DMS 273 (cell line): ENCODE measurements around the gene CCDC92.

Experiments
- DNase-seq: peaks from one replicate; lab custom pipeline; 2025; ENCODE audit not compliant: unreplicated experiment; lab: John Stamatoyannopoulos, UW

Gene CCDC92, protein sequence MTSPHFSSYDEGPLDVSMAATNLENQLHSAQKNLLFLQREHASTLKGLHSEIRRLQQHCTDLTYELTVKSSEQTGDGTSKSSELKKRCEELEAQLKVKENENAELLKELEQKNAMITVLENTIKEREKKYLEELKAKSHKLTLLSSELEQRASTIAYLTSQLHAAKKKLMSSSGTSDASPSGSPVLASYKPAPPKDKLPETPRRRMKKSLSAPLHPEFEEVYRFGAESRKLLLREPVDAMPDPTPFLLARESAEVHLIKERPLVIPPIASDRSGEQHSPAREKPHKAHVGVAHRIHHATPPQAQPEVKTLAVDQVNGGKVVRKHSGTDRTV

DNA sequence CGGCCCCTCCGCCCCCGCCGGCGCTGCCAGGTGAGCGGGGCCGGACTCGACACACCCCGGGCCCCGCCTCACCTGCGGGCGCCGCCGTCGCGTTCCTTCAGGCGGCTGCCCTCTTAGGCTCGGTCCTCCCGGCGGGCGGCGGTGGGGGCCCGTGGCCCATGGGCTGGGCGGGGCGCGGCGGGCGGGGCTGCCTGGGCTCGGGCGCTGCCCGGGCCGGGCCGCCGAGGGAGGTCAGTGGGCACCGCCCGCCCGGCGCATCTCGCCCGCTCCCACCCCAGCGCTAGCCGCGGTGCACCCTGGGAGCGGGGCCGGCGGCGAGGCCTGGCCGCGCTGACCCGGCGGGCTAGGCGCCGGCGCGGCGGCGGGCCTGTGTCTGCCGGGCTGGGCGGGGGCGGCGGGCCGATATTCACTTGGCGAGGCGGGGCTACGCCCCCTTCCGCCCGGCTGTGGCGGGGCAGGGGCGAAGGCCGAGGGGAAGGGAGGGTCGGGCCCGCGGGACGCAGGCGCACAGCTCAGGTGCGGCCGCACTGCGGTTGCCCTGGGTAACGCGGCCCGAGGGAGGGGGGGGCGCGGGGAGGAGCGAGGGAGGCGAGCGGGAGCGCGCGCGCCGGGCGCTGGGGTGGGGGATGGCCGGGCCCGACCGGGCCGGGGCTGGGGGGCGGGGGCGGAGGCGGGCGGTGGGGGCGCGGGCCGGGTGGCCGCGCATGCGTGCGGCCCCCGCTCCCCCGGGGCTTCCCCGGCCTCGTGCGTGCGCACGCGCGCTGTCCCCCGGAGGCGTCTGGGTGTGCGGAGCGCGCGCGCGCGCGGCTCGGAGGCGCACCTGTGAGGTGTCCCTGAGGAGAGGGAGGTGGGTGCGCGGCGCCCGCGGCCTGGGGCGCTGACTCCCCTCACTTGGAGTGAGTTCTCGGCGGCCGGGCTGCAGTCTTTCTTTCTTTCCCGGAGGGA, at the start of gene CCDC92, which contains the start of gene ZNF664:
CCDC92 (minus strand) TSS at position 375 of the 945 bp plus-strand sequence. CDS start 28,526 bp downstream, outside the sequence.
ZNF664 (plus strand) TSS at position 759 of the 945 bp plus-strand sequence. CDS start 38,930 bp downstream, outside the sequence.
- peak; percentile 97 for DNase-seq

DNA sequence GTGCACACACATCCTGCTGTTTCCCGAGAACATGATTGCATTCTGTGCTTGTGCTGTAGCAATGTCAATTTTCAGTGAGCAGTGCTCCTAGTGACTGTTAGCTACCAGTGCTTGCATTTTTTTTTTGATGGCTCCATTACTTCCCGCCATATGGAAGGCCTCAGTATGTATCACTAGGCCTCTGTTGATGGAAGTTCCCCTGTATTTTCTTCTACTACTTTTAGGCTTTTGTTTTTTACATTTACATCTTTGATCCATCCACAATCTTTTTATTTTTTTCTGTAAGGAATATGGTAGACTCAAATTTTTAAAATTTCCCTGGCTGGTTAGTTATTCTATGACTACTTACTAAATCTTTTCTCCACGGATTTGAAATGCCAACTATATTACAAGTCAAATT, 49.5 kb upstream of the CCDC92 start:
- DNase-seq, result no peak

DNA sequence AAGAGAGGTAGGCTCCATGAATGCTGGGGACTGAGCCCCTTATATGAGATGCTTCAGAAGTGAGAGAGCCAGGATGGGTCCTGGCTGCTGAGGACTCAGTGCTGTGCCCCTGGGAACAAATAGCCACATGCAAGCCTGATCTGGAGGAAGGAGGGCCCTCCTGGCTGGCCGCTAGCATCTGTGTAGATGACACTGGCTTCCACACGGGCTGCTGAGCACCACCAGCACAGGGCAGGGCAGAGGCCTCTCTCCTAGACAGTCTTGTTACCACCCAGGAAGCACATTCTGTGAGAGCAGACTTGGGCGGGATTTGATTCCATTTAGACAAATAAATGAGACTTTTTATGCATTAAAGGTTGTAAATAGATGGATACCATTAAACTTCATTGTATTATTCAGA, 48.4 kb upstream of the CCDC92 start:
- DNase-seq, result no peak

DNA sequence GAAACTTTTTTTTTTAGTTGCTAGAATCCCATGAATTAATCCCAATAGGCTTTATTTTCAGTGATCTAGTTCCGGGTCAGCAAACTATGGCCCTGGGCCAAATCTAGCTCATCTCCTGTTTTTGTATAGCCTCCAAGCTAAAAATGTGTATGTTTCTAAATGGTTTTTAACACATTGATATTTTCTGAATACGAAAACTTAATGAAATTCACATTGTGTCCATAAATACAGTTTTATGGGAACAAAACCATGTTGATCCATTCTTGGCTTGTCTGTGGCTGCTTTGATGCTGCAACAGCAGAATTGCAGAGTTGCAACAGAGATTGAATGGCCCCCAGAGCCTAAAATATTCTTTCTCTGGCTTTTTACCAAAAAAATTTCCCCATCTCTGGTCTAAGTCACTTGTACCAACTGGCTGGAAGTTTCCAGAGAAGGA, 47.9 kb upstream of the CCDC92 start:
- no peak for DNase-seq

DNA sequence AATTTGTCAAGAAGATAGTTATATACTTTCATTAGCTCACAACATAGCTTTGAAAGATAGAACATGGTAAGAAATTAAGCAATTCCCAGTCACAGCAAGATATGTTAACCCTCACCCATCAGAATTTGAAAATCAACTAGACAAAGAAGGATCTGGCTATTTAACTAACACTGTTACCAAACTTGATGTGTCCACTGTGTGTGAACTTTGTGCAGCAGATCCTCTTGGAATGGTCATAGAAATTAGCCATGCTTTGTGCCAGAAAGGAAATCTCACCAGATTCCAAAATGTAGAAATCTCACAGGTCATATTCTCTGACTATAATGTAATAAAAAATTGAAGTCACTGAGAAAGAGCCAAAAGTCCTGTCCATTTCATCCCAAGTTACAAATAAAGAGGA, 46.5 kb upstream of the CCDC92 start:
- no peak for DNase-seq

DNA sequence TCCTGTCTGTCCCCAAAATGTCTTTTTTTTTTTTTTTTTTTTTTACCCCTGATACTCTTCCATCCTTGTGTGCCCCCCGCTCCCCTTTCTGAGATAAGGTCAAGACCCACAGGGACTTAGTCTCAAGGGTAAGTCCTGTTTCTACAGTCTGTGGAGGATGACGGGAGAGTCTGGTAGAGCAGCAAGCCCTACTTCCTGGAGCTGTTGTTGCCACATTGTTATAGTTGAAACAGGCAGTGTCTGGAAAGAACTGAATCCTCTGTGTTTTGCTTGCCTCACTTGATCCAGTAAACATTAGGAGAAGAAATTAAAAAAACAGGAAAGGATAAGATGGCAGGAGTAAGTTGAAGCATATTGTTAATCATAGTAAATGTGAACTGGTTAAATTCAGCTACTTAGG, 45.9 kb upstream of the CCDC92 start:
- no peak for DNase-seq

DNA sequence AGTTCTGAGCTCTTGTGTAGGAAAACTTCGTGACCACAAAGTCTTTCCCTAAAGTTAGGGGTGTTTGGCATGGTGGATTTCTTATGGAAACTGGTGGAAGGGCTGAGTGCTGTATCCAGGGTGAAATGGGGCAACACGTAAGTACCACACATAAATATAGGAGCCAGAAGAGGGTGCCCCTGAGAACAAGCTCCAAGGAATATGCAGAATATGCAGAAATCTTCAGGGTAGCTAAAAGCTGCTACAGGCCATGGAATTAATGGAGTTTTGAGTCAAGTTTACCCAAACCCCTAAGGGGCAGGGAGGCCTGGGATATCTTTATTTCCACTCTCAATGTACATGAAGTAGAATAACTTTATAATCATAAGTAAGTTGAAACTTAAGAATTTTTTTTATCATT, 44.4 kb upstream of the CCDC92 start:
- DNase-seq, result no peak

DNA sequence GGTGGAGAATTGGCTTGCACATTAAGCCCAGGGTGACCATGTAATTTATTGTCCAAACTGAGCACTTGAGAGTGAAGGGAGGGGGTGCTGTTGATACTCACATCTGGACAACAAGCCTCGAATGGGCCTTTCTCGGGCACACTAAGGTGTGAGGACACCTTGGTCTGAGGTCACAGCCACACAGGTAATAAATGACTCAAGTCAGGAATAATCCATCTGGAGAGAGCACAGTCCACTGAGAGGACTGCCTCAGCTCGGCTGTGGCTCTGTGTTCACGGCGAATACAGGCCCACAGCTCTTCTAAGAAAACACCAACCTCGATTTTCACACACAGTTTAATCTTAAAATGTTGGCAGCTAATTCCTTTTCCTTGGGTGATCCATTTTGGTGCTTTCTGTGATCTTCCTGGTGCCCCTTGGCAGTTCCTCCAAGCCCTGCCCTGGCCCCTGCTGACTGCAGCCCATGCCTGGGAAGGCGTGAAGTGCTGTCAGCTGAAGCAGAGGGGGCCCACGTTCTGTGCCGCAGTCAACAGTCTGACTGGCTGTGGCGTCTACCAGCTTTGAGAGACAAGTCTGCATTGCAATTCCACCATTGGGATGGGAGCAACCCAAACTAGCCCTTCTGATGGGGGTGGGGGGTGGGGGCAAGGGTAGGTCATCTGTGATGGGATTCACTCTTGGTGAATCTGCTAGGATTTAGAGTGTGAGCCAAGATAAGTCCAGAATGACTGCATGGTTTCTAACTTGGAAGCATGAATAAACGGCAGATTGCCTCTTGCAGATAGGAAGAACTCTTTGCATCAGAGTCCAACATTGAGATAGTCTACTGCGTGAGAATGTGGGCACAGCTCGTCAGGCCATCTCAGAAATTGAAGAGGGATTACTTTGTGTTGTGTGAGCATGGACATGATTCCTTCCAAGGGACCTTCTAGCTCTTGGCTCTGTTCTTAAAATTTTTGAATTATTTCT, 43.1 kb upstream of the CCDC92 start:
- no peak for DNase-seq

DNA sequence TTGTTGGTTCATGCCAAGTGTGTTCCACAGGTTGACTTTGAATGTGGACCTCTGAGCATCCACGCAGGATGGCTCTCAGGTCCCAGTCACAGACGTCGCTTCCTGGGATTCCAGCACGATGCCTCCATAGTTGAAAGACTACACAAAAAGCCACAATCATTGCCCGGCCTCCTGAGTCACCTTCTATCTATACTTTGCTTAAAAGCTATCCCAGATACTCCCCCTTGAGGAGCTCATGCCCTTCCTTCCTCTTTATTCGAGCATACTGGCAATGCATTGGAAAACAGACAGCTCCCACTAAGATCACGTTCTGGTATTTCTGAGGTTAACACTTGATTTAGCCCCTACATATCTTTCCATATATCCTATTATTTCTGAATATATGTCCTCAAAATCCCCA, 40.4 kb upstream of the CCDC92 start:
- DNase-seq, result no peak

DNA sequence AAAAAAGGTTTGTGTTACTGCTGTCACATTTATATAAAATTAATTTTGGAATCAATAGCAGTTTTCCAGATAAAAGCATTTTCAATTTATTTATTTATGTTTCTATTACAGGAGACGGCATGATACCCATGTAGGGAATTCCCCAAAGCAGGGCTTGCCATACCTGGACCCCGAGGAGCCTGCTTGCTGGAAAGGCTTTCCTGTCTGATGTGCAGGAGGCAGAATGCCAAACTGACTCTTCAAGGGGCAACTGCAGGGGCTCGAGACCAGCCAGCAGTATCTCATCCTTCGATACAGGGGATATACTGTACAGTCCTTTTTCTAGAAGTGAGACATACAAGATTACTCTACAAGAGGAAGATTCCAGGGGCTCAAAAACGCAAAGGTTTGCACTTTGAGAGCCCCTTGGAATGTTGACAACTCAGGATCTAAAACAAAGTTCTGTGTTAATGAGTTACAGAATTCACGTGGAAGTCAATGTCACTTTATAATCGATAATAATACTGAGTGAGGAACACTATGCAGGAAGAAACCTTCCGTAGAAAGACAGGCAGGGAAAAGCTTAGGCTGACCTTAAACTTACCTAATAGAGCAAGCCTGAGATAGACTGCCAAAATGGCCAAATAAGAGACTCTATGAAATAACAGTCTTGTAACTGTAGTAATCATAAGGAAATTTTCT, 38.9 kb upstream of the CCDC92 start:
- no peak for DNase-seq

DNA sequence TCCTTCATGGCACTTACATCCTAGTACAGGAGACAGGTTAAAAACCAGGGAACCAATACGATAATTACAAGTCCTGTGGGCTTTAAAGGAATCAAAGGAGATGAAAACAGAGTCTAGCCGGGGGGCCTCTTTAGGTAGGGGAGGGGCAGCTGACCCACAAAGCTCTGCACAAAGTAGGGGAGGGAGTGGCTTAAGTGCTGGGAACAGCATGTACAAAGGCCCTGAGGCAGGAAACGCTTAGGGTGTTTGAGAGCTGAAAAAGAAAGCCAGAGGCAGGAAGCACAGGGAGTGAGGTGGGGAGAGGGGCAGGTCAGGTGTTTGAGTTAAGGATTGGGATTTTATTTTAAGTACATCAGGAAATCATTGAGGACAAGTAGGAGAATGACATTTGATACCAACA, 38.1 kb upstream of the CCDC92 start:
- DNase-seq, result no peak

DNA sequence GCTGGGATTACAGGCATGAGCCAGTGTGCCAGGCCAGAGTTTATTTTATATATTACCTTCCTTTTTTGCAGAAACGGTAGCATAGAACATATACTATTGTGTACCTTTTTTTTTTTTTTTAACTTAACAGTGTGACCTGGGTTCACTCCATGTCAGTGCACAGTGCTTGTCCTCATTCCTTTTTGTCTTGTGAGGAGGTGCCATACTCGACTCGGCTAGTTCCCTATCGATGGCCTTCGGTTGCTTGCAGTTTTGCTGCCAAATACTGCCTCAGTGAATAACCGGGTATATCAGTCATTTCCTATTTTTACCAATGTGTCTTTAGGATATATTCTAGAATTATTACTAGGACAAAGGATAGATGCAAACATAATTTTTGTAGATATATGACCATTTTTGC, 37.1 kb upstream of the CCDC92 start:
- DNase-seq, result no peak

DNA sequence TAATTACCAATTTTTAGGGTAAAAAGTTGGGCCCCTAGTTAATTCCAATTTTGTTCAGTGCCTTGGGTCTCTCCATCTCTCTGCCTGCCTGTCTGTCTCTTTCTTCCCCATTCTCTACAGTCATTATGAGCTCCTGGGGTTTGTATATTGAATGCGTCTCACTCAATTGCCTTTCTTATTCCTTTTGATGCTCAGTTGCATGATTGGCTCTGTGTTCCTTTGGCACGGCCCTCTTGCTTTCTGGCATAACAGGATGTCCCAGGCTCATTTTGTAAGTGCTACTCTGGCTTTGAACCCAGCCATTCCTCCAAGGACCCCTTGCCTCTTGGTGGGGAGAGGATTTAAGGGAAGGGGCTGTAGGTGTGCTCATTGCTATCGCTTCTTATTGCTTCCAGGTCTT, 36.0 kb upstream of the CCDC92 start:
- no peak for DNase-seq

DNA sequence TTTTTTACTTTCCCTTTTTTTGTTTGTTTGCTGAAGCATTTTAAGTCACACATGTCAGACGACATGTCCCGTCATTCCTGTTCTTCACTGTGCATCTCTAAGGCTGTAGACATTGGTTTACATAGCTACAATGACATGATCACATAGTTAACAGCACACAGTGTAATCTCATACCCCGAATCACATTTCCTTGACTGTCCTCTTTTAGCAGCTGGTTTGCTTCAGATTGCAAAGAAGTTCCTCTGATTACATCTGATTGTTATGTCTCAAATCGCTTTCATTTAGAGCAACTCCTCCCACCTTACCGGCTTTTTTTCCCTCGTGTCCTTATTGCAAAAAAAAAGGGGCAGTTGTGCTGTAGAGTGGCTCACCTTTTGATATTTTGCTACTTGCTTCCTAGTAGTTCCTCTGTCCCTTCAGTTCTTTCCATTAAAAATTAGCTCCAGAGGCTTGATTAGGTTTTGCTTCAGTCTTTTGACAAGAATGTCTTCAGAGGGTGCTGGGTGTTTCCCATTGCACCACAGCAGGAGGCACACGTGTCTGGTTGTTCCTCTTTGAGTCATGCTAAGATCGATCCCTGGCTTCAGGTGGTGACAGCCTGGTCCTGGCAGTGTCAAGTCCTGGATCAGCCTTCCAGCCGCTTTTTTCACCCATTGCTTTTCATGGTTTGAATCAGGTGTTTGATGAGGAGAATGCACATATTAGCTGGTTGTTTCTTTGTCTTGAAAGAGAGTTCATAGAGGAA, 35.4 kb upstream of the CCDC92 start:
- no peak for DNase-seq

DNA sequence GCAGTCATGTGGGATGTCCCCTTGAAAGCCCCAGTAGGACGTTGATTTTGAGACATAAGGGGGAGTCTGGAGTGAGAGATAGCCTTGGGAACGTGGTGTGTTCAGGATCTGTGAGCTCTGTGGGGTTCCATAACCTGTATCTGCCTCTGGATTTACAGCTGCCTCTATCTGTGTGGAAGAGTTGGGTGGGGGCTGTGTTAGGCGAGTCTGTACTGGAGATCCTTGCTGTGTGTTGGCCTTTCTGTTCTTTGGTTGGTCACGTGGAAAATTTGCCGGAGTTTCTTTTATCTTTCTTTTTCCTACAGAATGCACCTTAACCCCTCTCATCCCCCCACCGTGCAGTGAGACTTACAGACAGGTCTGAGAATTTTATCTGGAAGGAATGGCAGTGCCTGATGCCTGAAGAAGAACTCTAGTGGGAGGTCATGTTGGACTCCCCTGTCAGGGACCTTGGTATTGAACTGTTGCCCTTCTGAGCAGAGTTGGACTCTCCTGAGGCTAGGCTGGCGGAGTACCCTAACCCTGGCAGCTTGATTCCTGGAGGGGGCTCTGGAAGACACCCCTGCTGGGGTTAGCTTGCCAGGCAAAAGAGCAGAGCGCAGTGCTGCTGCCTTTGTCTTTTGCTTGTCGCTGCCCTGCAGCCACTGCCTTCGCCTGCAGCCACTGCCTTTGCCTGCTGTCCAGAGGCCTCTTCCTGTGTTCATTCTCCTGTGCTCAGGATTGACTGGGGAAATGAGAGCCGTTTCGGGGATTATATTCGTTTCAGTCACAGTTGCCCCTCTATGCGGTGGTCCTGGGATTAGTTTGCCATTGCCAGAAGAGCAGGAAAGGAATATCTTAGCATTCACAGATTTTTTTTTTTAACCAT, 34.4 kb upstream of the CCDC92 start:
- no peak for DNase-seq

DNA sequence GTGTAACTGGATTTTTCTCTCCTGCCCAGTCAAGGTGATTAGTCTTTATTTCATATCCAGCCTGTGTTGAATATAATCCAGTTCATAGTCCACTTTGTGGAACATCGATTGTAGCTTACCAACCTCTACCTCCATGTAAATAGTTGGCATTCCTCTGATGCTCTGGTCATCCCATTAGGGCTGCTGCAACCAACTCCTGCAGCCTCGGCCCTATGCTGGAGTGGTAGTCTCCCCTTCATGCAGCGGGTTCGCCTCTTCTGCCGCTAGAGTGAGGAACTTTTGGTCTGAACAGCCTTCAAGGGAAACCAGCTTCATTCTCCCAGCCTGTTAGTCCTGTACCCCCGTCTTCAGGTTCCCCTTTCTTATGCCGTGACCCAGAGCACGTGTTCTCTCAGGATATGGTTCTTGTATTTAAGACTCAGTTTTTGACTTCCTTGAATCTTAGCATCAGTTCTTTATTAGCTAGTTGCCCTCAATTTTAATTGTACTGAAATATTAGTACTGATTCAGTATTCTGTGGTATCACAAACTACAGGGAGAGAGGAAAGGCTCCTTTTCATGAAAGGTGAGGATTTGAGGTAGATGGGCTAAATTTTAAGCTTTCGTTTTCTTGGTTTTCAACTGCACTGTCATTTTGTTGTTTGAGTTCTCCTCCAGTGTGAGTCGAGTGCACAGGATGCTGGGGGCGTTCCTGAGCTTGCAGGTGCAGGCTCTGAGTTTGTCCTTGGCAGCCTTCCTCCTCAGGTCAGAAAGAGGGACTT, 33.6 kb upstream of the CCDC92 start:
- no peak for DNase-seq

DNA sequence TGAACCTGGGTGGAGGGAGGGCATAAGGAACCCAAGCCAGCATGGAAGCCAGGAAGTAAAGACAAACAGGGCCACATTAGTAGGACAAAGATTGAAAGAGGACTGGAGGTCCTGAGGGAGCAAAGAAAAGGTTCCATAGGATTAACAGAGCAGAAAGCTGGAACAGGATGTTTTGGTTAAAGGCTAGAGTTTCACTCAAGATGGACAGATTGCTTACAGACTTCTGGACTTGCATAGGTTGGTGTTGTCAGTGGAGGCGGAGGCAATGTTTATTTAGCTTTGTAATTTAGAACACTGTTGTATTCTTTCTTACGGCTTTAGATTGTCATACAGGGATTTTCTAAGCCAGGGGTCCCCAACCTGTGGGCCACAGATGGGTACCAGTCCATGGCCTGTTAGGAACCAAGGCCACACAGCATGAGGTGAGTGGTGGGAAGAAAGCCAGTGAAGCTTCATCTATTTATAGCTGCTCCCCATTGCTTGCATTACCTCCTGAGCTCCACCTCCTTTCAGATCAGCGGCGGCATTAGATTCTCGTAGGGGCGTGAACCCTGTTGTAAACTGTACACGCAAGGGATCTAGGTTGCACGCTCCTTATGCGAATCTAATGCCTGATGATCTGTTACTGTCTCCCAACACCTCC, 31.7 kb upstream of the CCDC92 start:
- DNase-seq, result no peak
